IMR-90 (cell line): Measurements from ENCODE around the gene USP32. TPM values are rescaled to one million over a fixed set of nuclear protein-coding genes. Genes with fewer than 3 reads are reported as not detected.

ENCODE experiments used
- ATAC-seq: fragments of 200-7000 bp; cut with Tn5 transposase; 2 replicates; pipeline ENCODE4 v1.9.1; 2020; ENCODE audit warnings: low read depth, mild to moderate bottlenecking, moderate library complexity
- BruUV-seq: library from RNA; stranded (reverse); fragments of 400-500 nt; replicated peaks from 2 replicates; lab custom pipeline; 2021; lab: Mats Ljungman, UMichigan
- CTCF ChIA-PET: fragments of 300-600 bp; formaldehyde crosslinking; extraction: SDS; loops from one replicate; lab custom pipeline; 2021; ENCODE audit warnings: antibody characterized with exemption; lab: Yijun Ruan, JAX
- POLR2A ChIA-PET: fragments of 300-600 bp; sonication (Branson Sonifier 250); formaldehyde crosslinking; loops from one replicate; lab custom pipeline; 2022; ENCODE audit warnings: antibody characterized with exemption; ENCODE audit not compliant: unreplicated experiment; lab: Charles Lee
- DNase-seq: peaks from one replicate; pipeline ENCODE4 v3.0.0; 2013
- H2AFZ ChIP-seq: replicated peaks from 2 replicates; pipeline ENCODE3; 2013; ENCODE audit warnings: low read length, mild to moderate bottlenecking; ENCODE audit not compliant: poor library complexity
- H2AK5ac ChIP-seq: 2 replicates; pipeline ENCODE4 v1.6.1; 2013; ENCODE audit warnings: low read depth, low read length, inconsistent platforms
- H2AK9ac ChIP-seq: replicated peaks from 2 replicates; pipeline ENCODE3; 2013; ENCODE audit warnings: mild to moderate bottlenecking, low read depth, low read length, moderate library complexity; ENCODE audit not compliant: poor library complexity
- H2BK120ac ChIP-seq: 2 replicates; pipeline ENCODE4 v1.6.1; 2013; ENCODE audit warnings: low read depth, low read length, inconsistent platforms
- H2BK15ac ChIP-seq: 3 replicates; pipeline ENCODE4 v1.6.1; 2013; ENCODE audit warnings: low read depth, low read length, inconsistent platforms
- H2BK20ac ChIP-seq: 2 replicates; pipeline ENCODE4 v1.6.1; 2013; ENCODE audit warnings: low read depth, mild to moderate bottlenecking, inconsistent platforms, low read length, moderate library complexity
- H2BK5ac ChIP-seq: 2 replicates; pipeline ENCODE4 v1.6.1; 2013; ENCODE audit warnings: mild to moderate bottlenecking, low read depth, low read length, inconsistent platforms; ENCODE audit not compliant: poor library complexity, severe bottlenecking
- H3K14ac ChIP-seq: replicated peaks from 2 replicates; pipeline ENCODE4 v1.6.1; 2013; ENCODE audit warnings: low read depth, low read length, inconsistent platforms
- H3K18ac ChIP-seq: 2 replicates; pipeline ENCODE4 v1.6.1; 2013; ENCODE audit warnings: low read depth, low read length, control low read depth
- H3K23ac ChIP-seq: 2 replicates; pipeline ENCODE4 v1.6.1; 2013; ENCODE audit warnings: low read depth, low read length, inconsistent platforms
- H3K27ac ChIP-seq: 2 replicates; pipeline ENCODE4 v1.5.1; 2013; ENCODE audit warnings: mild to moderate bottlenecking, control low read depth, low read length; ENCODE audit not compliant: insufficient read depth
- H3K27me3 ChIP-seq: 2 replicates; pipeline ENCODE4 v1.6.1; 2013; ENCODE audit warnings: low read length; ENCODE audit not compliant: control insufficient read depth, insufficient read depth
- H3K36me3 ChIP-seq: 2 replicates; pipeline ENCODE4 v1.6.1; 2013; ENCODE audit warnings: low read length, mixed read lengths; ENCODE audit not compliant: control insufficient read depth, insufficient read depth
- H3K4ac ChIP-seq: 2 replicates; pipeline ENCODE4 v1.6.1; 2013; ENCODE audit warnings: low read depth, low read length, inconsistent platforms
- H3K4me1 ChIP-seq: 2 replicates; pipeline ENCODE4 v1.6.1; 2013; ENCODE audit warnings: low read length, mixed read lengths; ENCODE audit not compliant: control insufficient read depth, insufficient read depth
- H3K4me2 ChIP-seq: 2 replicates; pipeline ENCODE4 v1.6.1; 2013; ENCODE audit warnings: low read depth, mild to moderate bottlenecking, control low read depth, low read length, moderate library complexity
- H3K4me3 ChIP-seq: 2 replicates; pipeline ENCODE4 v1.5.1; 2013; ENCODE audit warnings: low read depth, mild to moderate bottlenecking, control low read depth, low read length, moderate library complexity; ENCODE audit not compliant: insufficient read depth
- H3K56ac ChIP-seq: 2 replicates; pipeline ENCODE4 v1.6.1; 2013; ENCODE audit warnings: low read length, inconsistent platforms; ENCODE audit not compliant: insufficient read depth; ENCODE audit errors: extremely low read depth
- H3K79me1 ChIP-seq, 2 experiments: 2 replicates each; pipeline ENCODE4 v1.6.1; 2013; ENCODE audit warnings: low read length in 2 of 2, inconsistent platforms in 1 of 2, low read depth in 1 of 2
- H3K9ac ChIP-seq: 2 replicates; pipeline ENCODE4 v1.6.1; 2013; ENCODE audit warnings: low read depth, low read length, control low read depth
- H3K9me1 ChIP-seq: 2 replicates; pipeline ENCODE4 v1.6.1; 2013; ENCODE audit warnings: low read length, inconsistent platforms; ENCODE audit not compliant: insufficient read depth
- H3K9me3 ChIP-seq: 2 replicates; pipeline ENCODE4 v1.6.1; 2013; ENCODE audit warnings: low read length; ENCODE audit not compliant: control insufficient read depth, insufficient read depth
- H4K20me1 ChIP-seq: 2 replicates; pipeline ENCODE4 v1.6.1; 2013; ENCODE audit warnings: low read length, inconsistent platforms; ENCODE audit not compliant: insufficient read depth
- H4K5ac ChIP-seq: 2 replicates; pipeline ENCODE4 v1.6.1; 2013; ENCODE audit warnings: mild to moderate bottlenecking, low read depth, low read length, control low read depth
- H4K8ac ChIP-seq, 2 experiments: 2 replicates each; pipeline ENCODE4 v1.6.1; 2013; ENCODE audit warnings: low read depth in 2 of 2, low read length in 2 of 2, control low read depth in 1 of 2, inconsistent platforms in 1 of 2
- H4K91ac ChIP-seq: 2 replicates; pipeline ENCODE4 v1.6.1; 2013; ENCODE audit warnings: low read depth, low read length, inconsistent platforms; ENCODE audit not compliant: insufficient read depth
- BHLHE40 ChIP-seq: fragments of 150-350 bp; IDR thresholded peaks from 2 replicates; pipeline ENCODE4 v1.6.1; 2016; ENCODE audit warnings: mild to moderate bottlenecking, low read depth, low read length
- CEBPB ChIP-seq: IDR thresholded peaks from 2 replicates; pipeline ENCODE4 v1.6.1; 2012; ENCODE audit warnings: low read depth, low read length, improper control_type of control experiment
- MAZ ChIP-seq: IDR thresholded peaks from 2 replicates; pipeline ENCODE4 v1.6.1; 2012; ENCODE audit warnings: low read depth, mild to moderate bottlenecking, low read length, improper control_type of control experiment, moderate library complexity, borderline replicate concordance
- MXI1 ChIP-seq: IDR thresholded peaks from 2 replicates; pipeline ENCODE4 v1.6.1; 2012; ENCODE audit warnings: low read depth, mild to moderate bottlenecking, low read length, moderate library complexity, borderline replicate concordance
- RFX5 ChIP-seq: IDR thresholded peaks from 2 replicates; pipeline ENCODE4 v1.8.0; 2012; ENCODE audit warnings: low read depth, mild to moderate bottlenecking, low read length, moderate library complexity
- USF2 ChIP-seq: fragments of 150-350 bp; IDR thresholded peaks from 2 replicates; pipeline ENCODE4 v1.6.1; 2017; ENCODE audit warnings: mild to moderate bottlenecking, antibody characterized with exemption, low read length, low read depth
- WGBS, 2 experiments: methylation state at CpG; one replicate each; pipeline versions ENCODE4 v1.1.5 to v1.1.7; 2013; ENCODE audit warnings: missing lambda C conversion rate in 2 of 2; ENCODE audit not compliant: insufficient read length in 1 of 2; ENCODE audit errors: extremely low coverage in 2 of 2; 5-methylcytosine and 5-hydroxymethylcytosine counted together
- dilution Hi-C: fragments of 300-500 bp; cut with HindIII; formaldehyde crosslinking; loops from one replicate; pipeline ENCODE4 v1.14.3; 2018; ENCODE audit warnings: low sequenced_read_pairs; ENCODE audit not compliant: unreplicated experiment
- in situ Hi-C: fragments of 300-500 bp; cut with MboI; formaldehyde crosslinking; loops from 3 replicates; pipeline ENCODE4 v1.14.3; 2019; ENCODE audit warnings: low sequenced_read_pairs, inconsistent platforms, mixed read lengths
- intact Hi-C: fragments of 100-400 bp; cut with micrococcal nuclease; formaldehyde crosslinking; loops from 2 replicates; pipeline ENCODE4 v1.10.0; 2022
- polyA plus RNA-seq, 3 experiments: library from polyadenylated mRNA; depleted of rRNA; stranded (reverse); fragments of >200 nt; gene quantifications; 2 replicates each; pipeline ENCODE4 v1.2.3, GENCODE V29; 2012; ENCODE audit warnings: low replicate concordance in 1 of 3
- total RNA-seq: library from RNA; depleted of rRNA; stranded (reverse); fragments of >200 nt; gene quantifications from 2 replicates; pipeline ENCODE4 v1.2.3, GENCODE V29; 2012

USP32 gene
- total and polyA plus RNA-seq, 2 of the 4 experiments (the other 2 are of a cell fraction): 16.8 to 46.8 TPM

DNA sequence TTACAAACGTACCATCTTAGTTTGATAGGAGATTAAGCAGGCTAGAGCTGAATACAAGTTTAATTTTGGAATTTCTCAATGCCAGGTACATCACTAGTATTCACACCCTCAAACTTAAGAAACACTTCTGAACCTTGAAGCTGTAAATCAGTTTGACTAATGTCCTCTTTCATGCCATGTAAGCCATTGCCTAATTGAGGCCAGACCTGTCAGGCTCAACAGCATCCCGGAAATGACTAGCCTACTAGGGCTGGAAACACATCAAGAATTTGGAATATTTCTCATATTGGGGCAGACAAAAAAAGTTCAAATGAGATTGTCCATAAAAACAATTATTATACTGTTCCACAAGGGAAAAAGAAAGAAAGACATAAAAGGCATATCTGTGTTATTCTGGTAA, 1.7 kb downstream of the USP32 start:
- Histone ChIP-seq H3K36me3 (no peaks in the 10 kb centered on the region), H2BK120ac (no peak overlapping the region), H3K18ac (no peak overlapping the region), H3K4me3 (peak overlapping the region; percentile 63), H2BK20ac (no peak overlapping the region), H3K9me1 (peaks cover 5% of the 10 kb centered on the region; the same call in 1 of the 2 replicates), H2BK15ac (no peak overlapping the region), H3K14ac (peak overlapping the region; percentile 83), H4K5ac (no peak overlapping the region), H4K8ac (no peak overlapping the region; a peak in 1 of 4 replicates), H3K4me2 (peak overlapping the region; percentile 84), H2AK9ac (no peak overlapping the region), H3K79me1 (peaks cover 11 to 49% of the 10 kb centered on the region in 2 experiments; a peak in 3 of 4 replicates), H2AFZ (no peak overlapping the region), H2AK5ac (no peak overlapping the region), H3K9me3 (no peaks in the 10 kb centered on the region), H3K56ac (no peak overlapping the region), H3K27ac (peak overlapping the region; percentile 1; the same call in 1 of the 2 replicates), H3K4ac (no peak overlapping the region; the same call in 1 of the 2 replicates), H3K27me3 (no peaks in the 10 kb centered on the region), H3K4me1 (peaks cover 6% of the 10 kb centered on the region), H2BK5ac (peak overlapping the region; percentile 94), H4K91ac (no peak overlapping the region), H4K20me1 (peaks cover 34% of the 10 kb centered on the region; the same call in 1 of the 2 replicates), H3K9ac (peak overlapping the region; percentile 98; the same call in 1 of the 2 replicates), H3K23ac (peak overlapping the region; percentile 78; the same call in 1 of the 2 replicates)
- peak; percentile 47 for DNase-seq
- ChIA-PET POLR2A (no interaction called here), CTCF (interaction anchor here (0.7 to 1.4 kb wide), 2 partner anchors 84 to 159 kb away, joined by 3 to 4 read pairs; no protein-coding TSS in a partner anchor)
- ATAC-seq: no peak
- no peak for TF ChIP-seq BHLHE40
- TF ChIP-seq MAZ: no peak
- no peak for TF ChIP-seq USF2
- TF ChIP-seq CEBPB: peak; percentile 85
- no peak for TF ChIP-seq RFX5
- TF ChIP-seq MXI1: no peak
- intact Hi-C loops (loop anchor here (2.0 to 5.0 kb wide), 2 partner anchors 159 to 212 kb away; partner anchors contain the start of gene PPM1D), dilution Hi-C loops (no loop called here), in situ Hi-C loops (no loop called here)
- TSS peak; percentile 42 for BruUV-seq
- no CpG with 5 or more reads among the region's 2 CpGs for WGBS, 2 experiments
